Limb (tissue), 2 donors: ENCODE results near the gene UMPS.
"Not testable (repeated sequence)": the region's sequence is repeated elsewhere in the genome, so short reads cannot be mapped to it uniquely, and the experiment has no call there.

Experiments used
- DNase-seq, 2 donors: peaks; one replicate each; pipeline ENCODE4 v3.0.0-alpha.2; 2016; ENCODE audit errors: extremely low spot score in 2 of 2

UMPS gene

GRCh38 chr3:124779751-124780191, 49.5 kb downstream of the UMPS start:
- no peak for DNase-seq

GRCh38 chr3:124780356-124780755, 50.1 kb downstream of the UMPS start:
- DNase-seq, result peak; percentile 78 to 87

DNA sequence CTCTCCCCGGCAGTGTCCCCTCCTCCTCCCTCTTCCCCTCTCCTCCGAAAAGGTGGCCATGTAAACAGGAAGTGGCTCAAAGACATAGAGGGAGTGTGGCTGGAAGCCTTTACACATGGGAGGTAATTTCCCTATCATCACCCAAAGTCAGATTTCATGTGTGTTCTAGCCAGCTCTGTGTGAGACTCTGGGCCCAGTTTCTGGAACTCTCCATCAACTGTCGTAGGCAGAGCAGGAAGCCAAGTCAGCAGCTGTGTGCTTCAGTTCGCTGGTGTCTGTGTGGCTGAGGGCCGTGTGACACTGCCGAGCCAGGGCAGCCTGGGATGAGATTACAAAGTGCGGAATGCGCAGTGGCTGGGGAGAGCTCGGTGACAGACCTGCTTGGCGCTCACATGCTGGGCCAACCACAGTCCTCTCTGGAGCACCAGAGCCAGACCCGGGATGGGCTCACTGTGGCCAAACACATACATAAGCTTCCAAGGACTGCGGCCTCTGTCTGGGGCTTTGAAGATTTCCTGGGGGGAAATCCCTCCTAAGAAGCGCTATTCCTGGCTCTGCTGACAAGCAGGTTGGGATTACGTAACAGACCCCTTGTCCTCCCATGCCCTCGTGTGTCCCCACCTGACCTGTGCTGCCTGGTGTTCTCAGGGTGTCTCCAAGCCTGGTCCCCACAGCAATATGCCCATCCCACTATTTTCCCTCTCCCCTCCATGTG, 50.7 kb downstream of the UMPS start:
- peak; percentile 65 to 82 for DNase-seq

DNA sequence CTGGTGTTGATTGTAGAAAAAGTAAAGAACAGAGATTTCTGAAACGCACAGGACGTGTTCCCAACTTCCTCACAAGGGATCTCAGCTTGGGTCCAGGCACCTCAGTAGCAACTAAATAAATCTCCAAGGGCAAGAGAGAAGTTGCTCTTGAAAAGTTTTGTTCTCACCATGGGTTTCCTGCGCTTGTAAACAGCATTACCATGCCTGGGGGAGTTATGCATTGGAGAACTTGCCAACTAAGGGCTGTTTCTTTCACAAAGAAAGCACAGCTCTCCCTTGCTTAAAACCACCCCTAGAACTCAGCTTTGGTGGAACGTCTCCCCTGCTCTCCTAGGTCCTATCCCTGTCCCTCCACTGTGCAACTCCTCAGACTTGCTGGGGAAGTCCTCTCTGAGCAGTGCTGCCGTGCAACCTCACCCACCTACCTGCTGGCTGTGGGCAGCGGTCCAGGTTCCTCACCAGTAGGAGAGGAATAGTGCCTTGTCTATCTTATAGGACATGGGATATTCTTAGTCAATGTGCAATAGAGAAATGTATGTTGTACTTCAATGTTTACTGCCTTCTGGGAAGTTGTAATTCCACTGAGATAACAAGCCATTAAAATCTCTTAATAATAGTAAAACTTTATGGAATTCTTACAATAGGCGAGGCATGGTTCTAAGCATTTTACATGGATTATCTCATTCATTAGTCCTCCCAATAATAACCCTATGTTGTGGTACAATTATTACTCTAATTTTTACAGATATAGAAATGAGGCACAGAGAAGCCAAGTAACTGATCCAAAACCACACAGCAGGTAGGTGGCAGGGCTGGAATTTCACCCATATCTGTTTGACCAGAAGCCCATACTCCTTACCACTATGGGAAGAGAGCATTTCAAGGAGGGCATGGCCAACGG, 51.5 kb downstream of the UMPS start:
- no peak for DNase-seq

GRCh38 chr3:124782377-124782712, 52.1 kb downstream of the UMPS start:
- not testable (repeated sequence) for DNase-seq

DNA sequence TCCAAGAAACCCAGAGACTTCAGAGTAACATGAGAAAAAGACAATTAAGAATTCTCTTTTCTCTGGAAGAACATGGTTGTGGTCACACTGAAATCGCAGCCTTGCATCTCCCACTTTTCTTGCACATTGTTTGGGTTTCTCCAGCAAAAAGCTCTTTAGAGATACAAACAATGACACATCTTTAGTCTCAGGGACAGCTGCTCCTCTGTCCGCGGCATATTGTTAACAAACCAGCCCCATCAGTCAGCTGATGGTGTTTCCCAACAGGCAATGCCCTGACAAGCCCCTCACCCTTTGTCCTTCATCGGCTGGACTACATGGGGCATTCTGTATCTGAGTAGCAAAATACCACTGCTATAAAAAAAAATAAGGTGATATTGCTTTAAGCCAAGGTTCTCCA, 53.4 kb downstream of the UMPS start:
- DNase-seq, result no peak

DNA sequence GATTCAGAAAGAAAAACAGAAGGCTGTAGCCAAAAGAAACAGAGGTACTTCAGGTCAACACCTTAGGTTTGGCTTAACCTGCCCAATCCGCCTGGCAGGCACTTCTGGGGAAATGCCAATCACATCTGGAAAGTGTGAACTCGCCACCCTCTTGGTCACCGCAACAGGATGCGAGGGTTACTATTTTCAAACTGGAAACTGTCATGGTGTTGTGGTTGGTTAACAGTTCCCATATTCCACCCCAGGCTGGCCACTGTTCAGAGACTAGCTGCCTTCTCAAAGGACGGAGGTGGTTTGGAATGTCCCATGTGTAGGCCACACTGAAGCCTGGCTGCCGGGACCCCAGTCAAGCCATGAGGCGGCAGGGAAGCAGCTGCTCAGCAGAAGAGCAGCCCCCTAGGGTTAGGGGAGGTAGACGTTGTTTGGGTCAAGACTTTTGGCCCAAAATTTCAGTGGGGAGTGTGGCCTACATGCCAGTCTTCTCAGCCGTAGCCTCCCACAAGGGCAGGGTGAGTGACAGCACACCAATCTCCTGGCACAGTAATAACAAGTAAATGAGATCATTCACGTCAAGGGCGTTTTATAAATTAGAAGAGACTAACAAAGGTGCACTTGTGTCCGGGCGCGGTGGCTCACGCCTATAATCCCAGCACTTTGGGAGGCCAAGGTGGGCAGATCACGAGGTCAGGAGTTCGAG, 54.6 kb downstream of the UMPS start:
- no peak for DNase-seq

- DNase-seq, result no peak
Observed at GRCh38 chr3:124785973-124786372, 55.7 kb downstream of the UMPS start.

DNA sequence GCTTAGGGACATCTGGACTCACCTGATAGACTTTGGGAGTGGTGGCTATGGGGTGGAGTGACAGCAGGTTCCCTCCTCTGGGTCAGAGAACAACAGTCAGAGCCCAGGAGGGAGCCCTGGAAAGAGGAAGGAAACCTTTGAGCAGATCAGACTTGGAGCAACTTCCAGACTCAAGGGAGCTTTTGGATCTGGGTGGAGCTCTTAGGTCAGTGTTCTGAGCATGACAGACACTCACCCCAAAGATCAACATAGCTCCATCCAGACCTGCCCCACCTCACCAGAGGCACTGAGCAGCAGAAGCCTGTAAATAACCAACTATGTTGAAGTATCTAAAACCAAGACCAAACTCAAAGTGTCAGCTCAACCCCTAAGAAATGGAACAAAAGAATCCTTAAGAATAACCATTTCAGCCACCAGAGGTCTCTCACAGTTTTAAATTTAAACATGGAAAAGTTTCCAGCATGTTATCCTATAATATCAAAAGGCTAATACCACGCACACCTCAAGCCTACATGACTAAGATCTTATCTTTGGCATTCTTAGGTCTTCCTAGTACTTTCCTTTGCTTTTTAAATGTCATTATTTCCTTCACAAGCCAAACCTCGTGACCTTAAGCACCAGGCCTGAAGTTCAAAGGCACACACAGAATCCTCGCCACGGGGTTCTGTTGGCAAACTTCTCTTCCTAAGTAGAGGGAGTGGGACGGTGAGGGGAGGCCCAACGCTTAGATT, 56.4 kb downstream of the UMPS start:
- DNase-seq, result no peak

GRCh38 chr3:124787476-124788195, 57.4 kb downstream of the UMPS start:
- no peak for DNase-seq

DNA sequence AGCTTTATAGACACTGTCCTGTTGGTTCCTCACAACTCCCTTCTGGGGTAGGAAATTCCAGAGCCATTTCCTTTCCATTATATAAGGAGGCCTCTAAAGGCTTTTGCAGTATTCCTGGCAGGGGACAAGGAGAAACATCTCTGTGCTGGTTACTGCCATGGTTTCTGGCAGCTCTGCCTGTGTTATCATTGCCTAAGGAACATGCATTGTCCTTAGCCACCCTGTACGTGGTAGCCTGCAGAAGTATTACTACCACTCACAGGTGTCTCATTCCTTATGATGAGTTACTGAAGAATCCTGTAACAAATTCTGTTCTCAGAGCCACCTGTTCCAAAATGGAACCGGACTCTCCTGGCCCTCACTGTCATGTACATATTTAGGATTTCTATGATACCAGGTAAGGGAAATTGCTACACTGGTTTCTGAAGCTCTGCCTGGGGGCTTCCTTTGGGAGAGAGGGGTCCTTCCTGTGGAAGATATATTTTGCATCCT, 58.0 kb downstream of the UMPS start:
- no peak for DNase-seq

DNA sequence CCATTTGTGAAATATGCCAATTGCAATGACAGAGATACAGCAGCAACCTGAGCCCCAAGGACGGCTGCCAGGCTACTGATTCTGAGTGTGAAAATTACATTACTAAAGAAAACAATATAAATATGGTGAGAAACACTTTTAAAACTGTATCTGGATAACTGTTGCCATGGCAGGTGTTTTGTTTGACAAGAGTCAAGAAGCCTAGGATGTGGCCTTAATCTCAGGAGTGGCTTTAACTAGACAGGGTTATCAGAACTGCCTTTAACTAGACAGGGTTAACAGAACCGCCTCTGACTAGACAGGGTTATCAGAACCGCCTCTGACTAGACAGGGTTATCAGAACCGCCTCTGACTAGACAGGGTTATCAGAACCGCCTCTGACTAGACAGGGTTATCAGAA, 58.9 kb downstream of the UMPS start:
- not testable (repeated sequence) for DNase-seq

DNA sequence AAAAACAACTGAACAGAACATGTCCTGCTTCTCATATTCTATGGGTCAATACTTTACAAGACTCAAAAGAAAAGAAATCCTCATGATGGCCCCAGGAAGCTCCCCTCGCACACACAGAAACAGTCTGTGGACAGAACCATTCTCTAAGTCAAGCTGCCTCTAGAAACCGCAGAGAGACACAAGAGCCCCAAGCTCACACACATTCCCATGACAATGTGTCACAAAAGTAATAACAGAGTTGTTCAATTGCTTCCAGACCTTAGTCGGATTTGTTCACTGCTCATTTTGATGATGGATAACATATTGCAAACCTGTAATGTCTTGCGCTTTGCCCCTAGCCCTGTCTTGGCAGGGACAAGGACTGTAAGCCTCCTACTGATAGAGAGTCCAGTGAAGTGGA, 60.9 kb downstream of the UMPS start:
- no peak for DNase-seq

- peak in 1 of 2 donors; percentile 33 for DNase-seq
Observed at GRCh38 chr3:124791639-124792151, 61.4 kb downstream of the UMPS start.

GRCh38 chr3:124792341-124793040, 62.2 kb downstream of the UMPS start:
- DNase-seq, result no peak

- no peak for DNase-seq
Observed at GRCh38 chr3:124793054-124793739, 62.9 kb downstream of the UMPS start.

- DNase-seq, result no peak
Observed at GRCh38 chr3:124796477-124796876, 66.2 kb downstream of the UMPS start.

- no peak for DNase-seq
Observed at GRCh38 chr3:124797426-124797945, 67.2 kb downstream of the UMPS start.
